Measurements from ENCODE around the gene PLK1. TPM values are rescaled to one million over a fixed set of nuclear protein-coding genes. Genes with fewer than 3 reads are reported as not detected.

Gene PLK1
- total RNA-seq, 6 donors from 2014 or later: 2.5 to 14.0 (median 4.8) TPM

DNA sequence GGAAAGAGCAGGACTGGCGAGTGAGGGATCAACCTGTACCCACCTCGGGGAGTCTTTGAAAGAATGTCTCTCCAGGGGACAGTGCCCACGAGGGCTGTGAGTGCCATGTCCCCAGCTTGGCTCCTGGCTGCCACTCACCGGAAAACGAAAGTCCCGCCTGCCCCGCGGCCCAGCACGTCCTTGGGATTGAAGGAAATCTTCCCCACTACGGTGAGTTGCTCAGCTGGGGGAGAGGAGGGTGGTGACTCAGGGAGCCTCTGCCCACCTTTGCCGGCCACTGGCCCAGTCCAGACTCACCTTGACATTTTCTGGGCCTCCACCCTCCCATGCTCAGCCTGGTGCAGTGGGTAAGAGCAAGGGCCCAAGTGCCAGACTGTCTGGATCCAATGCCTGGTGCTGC is 17.1 kb downstream of the PLK1 start:
- H3K9me3 ChIP-seq: no peaks in the 10 kb centered on the region
- no peaks in the 10 kb centered on the region for H3K27me3 ChIP-seq
- 78 to 90% methylated on average over 9 to 11 of the region's 11 CpGs for WGBS, 2 donors
- H3K4me3 ChIP-seq: no peak overlapping the region
- no peak overlapping the region for H3K27ac ChIP-seq
- ATAC-seq (ENCODE audit: low FRiP score in 2 of 2): no peak
- peaks cover 0 to 10% (median 7%) of the 10 kb centered on the region in 4 donors for H3K36me3 ChIP-seq
- no peak for DNase-seq
- no peak for TF ChIP-seq EP300 (IDR thresholded peaks at IDR 0.05)
- TF ChIP-seq, protein P1, sequence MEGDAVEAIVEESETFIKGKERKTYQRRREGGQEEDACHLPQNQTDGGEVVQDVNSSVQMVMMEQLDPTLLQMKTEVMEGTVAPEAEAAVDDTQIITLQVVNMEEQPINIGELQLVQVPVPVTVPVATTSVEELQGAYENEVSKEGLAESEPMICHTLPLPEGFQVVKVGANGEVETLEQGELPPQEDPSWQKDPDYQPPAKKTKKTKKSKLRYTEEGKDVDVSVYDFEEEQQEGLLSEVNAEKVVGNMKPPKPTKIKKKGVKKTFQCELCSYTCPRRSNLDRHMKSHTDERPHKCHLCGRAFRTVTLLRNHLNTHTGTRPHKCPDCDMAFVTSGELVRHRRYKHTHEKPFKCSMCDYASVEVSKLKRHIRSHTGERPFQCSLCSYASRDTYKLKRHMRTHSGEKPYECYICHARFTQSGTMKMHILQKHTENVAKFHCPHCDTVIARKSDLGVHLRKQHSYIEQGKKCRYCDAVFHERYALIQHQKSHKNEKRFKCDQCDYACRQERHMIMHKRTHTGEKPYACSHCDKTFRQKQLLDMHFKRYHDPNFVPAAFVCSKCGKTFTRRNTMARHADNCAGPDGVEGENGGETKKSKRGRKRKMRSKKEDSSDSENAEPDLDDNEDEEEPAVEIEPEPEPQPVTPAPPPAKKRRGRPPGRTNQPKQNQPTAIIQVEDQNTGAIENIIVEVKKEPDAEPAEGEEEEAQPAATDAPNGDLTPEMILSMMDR (IDR thresholded peaks at IDR 0.05): no peak
- H3K4me1 ChIP-seq: peaks cover 0 to 7% (median 6%) of the 10 kb centered on the region in 4 donors

GRCh38 chr16:23699100-23699499 is 20.4 kb downstream of the PLK1 start:
- Histone ChIP-seq H3K27me3 (no peaks in the 10 kb centered on the region), H3K36me3 (no peaks in the 10 kb centered on the region), H3K4me3 (no peak overlapping the region), H3K9me3 (peaks cover 0 to 3% (median 0%) of the 10 kb centered on the region in 4 donors), H3K4me1 (peaks cover 0 to 7% (median 6%) of the 10 kb centered on the region in 4 donors), H3K27ac (no peak overlapping the region)
- DNase-seq: peak in 1 of 2 donors; percentile 62
- 47 to 67% methylated on average over 4 of the region's 4 CpGs for WGBS, 2 donors
- ATAC-seq (ENCODE audit: low FRiP score in 2 of 2): no peak
- TF ChIP-seq EP300 (IDR thresholded peaks at IDR 0.05): no peak
- TF ChIP-seq POLR2A (IDR thresholded peaks at IDR 0.05): no peak
- TF ChIP-seq, protein P1 (IDR thresholded peaks at IDR 0.05): no peak
- no peak for TF ChIP-seq POLR2AphosphoS5 (IDR thresholded peaks at IDR 0.05)

DNA sequence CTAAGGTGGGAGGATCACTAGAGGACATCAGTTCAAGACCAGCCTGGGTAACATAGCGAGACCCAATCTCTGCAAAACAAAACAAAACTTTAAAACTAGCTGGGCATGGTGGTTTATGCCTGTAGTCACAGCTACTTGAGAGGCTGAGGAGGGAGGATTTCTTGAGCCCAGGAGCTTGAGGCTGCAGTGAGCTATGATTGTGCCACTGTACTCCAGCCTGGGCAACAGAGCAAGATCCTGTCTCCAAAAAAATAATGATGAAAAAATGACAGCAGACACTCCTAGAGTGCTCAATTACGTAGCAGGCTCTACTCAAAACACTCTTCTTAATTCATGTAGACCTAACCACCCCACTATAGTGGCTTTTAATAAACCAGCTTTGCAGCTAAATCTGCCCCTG is 21.4 kb downstream of the PLK1 start:
- TF ChIP-seq POLR2AphosphoS5 (IDR thresholded peaks at IDR 0.05): no peak
- TF ChIP-seq EP300 (IDR thresholded peaks at IDR 0.05): no peak
- TF ChIP-seq, protein P1 (IDR thresholded peaks at IDR 0.05): no peak
- TF ChIP-seq POLR2A (IDR thresholded peaks at IDR 0.05): no peak
- 71 to 85% methylated on average over 2 of the region's 2 CpGs for WGBS, 2 donors
- no peak overlapping the region for H3K27ac ChIP-seq

DNA sequence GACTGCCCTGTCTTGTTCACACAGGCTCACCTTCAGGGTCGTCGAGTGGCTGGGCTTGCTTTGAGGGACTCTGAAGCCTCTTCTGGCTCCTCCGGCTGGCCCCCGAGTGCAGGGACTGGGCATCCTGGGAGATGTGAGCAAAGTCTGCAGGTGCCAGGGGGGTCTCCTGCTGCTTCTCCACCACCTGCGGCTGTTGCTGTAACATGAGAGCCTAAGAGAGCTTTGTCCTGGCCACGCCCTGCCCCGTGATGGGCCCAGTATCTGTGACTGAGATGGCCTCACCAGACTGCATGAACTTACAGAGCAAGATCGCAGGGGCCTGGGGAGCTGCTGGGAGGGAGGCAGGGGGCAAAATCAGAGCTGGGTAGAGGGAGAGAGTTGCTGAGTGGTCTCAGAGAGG is 21.8 kb downstream of the PLK1 start:
- H3K36me3 ChIP-seq: no peaks in the 10 kb centered on the region
- no peaks in the 10 kb centered on the region for H3K27me3 ChIP-seq
- no peaks in the 10 kb centered on the region for H3K4me1 ChIP-seq
- H3K27ac ChIP-seq: no peak overlapping the region
- DNase-seq: peak in 1 of 2 donors; percentile 40
- no peak for ATAC-seq (ENCODE audit: low FRiP score in 2 of 2)
- no peak for TF ChIP-seq EP300 (IDR thresholded peaks at IDR 0.05)
- 20 to 42% methylated on average over 5 of the region's 8 CpGs for WGBS, 2 donors
- peaks cover 0 to 3% (median 0%) of the 10 kb centered on the region in 4 donors for H3K9me3 ChIP-seq
- no peak overlapping the region for H3K4me3 ChIP-seq

More for the DNA sequence above, 21.4 kb downstream of the PLK1 start:
- no peak for DNase-seq
- peaks cover 0 to under 1% (median under 1%) of the 10 kb centered on the region in 4 donors for H3K4me1 ChIP-seq
- H3K4me3 ChIP-seq: no peak overlapping the region
- no peaks in the 10 kb centered on the region for H3K27me3 ChIP-seq
- no peak for ATAC-seq (ENCODE audit: low FRiP score in 2 of 2)
- peaks cover 0 to 3% (median 0%) of the 10 kb centered on the region in 4 donors for H3K9me3 ChIP-seq
- H3K36me3 ChIP-seq: no peaks in the 10 kb centered on the region

- Histone ChIP-seq H3K27me3 (no peaks in the 10 kb centered on the region), H3K9me3 (peaks cover 0 to 3% (median 0%) of the 10 kb centered on the region in 4 donors), H3K36me3 (no peaks in the 10 kb centered on the region), H3K27ac (no peak overlapping the region), H3K4me1 (no peaks in the 10 kb centered on the region), H3K4me3 (no peak overlapping the region)
- ATAC-seq (ENCODE audit: low FRiP score in 2 of 2) (no peak), DNase-seq (no peak)
- TF ChIP-seq, protein P1 (IDR thresholded peaks at IDR 0.05): no peak
- no peak for TF ChIP-seq EP300 (IDR thresholded peaks at IDR 0.05)
- TF ChIP-seq POLR2A (IDR thresholded peaks at IDR 0.05): no peak
- no peak for TF ChIP-seq POLR2AphosphoS5 (IDR thresholded peaks at IDR 0.05)
- WGBS, 2 donors: 71 to 72% methylated on average over 8 of the region's 8 CpGs
Measured at GRCh38 chr16:23701045-23701444, 22.4 kb downstream of the PLK1 start.
